ENCODE results near the gene ZC3H7A. TPM values are rescaled to one million over a fixed set of nuclear protein-coding genes. Genes with fewer than 3 reads are reported as not detected.

The ZC3H7A gene
- total and polyA plus RNA-seq, 2 of the 13 experiments (the other 11 are each of a cell fraction or from before 2014, with no cell fraction given), result 29.2 to 36.8 TPM

- TF ChIP-seq ZFP91 (CRISPR knock-in tag; IDR thresholded peaks at IDR 0.05; ENCODE audit: borderline replicate concordance) (peak; percentile 12; the same call in 1 of the 2 replicates), RAD21 (CRISPR knock-in tag; IDR thresholded peaks at IDR 0.05) (no peak; the same call in 1 of the 2 replicates), ZNF224 (CRISPR knock-in tag; IDR thresholded peaks at IDR 0.05) (no peak), NCOA5 (CRISPR knock-in tag; IDR thresholded peaks at IDR 0.05) (no peak), ZNF350 (CRISPR knock-in tag; IDR thresholded peaks at IDR 0.05; ENCODE audit: borderline replicate concordance, low read depth) (0 out of 2 replicates have a peak, but pooled peaks have one; percentile 11), IKZF5 (CRISPR knock-in tag; IDR thresholded peaks at IDR 0.05) (no peak), KIAA2018 (CRISPR knock-in tag; IDR thresholded peaks at IDR 0.05; ENCODE audit: borderline replicate concordance) (no peak), GPBP1L1 (CRISPR knock-in tag; IDR thresholded peaks at IDR 0.05) (no peak), CREM (IDR thresholded peaks at IDR 0.05) (0 out of 2 replicates have a peak, but pooled peaks have one; percentile 38), CREM (CRISPR knock-in tag; IDR thresholded peaks at IDR 0.05) (no peak), GZF1 (CRISPR knock-in tag; IDR thresholded peaks at IDR 0.05) (no peak), ZNF879 (CRISPR knock-in tag; IDR thresholded peaks at IDR 0.05) (no peak), JDP2 (CRISPR knock-in tag; IDR thresholded peaks at IDR 0.05; ENCODE audit: borderline replicate concordance) (no peak; the same call in 1 of the 2 replicates), SAFB2 (CRISPR knock-in tag; IDR thresholded peaks at IDR 0.05; ENCODE audit: borderline replicate concordance, low read depth) (no peak), PAWR (CRISPR knock-in tag; IDR thresholded peaks at IDR 0.05; ENCODE audit: borderline replicate concordance) (0 out of 2 replicates have a peak, but pooled peaks have one; percentile 20), ZMYM4 (CRISPR knock-in tag; IDR thresholded peaks at IDR 0.05) (no peak), WIZ (CRISPR knock-in tag; IDR thresholded peaks at IDR 0.05) (peak; percentile 56; the same call in 1 of the 2 replicates), ZNF709 (CRISPR knock-in tag; IDR thresholded peaks at IDR 0.05) (no peak), ZNF75D (CRISPR knock-in tag; IDR thresholded peaks at IDR 0.05; ENCODE audit: borderline replicate concordance) (0 out of 2 replicates have a peak, but pooled peaks have one; percentile 20)
Observed at GRCh38 chr16:11797957-11798299, 870 bp upstream of the ZC3H7A start (continued).

Measured in HepG2 (cell line).